GM19025 (cell line): ENCODE data around the gene BRPF3.

Experiments
- ATAC-seq: cut with Tn5 transposase; IDR thresholded peaks from one replicate; pipeline ENCODE4 v1.9.1; 2021; ENCODE audit warnings: mild to moderate bottlenecking, low read depth, moderate library complexity; ENCODE audit not compliant: unreplicated experiment

BRPF3 gene

GRCh38 chr6:36266913-36267644 lies 70.5 kb downstream of the BRPF3 start:
- no peak for ATAC-seq

DNA sequence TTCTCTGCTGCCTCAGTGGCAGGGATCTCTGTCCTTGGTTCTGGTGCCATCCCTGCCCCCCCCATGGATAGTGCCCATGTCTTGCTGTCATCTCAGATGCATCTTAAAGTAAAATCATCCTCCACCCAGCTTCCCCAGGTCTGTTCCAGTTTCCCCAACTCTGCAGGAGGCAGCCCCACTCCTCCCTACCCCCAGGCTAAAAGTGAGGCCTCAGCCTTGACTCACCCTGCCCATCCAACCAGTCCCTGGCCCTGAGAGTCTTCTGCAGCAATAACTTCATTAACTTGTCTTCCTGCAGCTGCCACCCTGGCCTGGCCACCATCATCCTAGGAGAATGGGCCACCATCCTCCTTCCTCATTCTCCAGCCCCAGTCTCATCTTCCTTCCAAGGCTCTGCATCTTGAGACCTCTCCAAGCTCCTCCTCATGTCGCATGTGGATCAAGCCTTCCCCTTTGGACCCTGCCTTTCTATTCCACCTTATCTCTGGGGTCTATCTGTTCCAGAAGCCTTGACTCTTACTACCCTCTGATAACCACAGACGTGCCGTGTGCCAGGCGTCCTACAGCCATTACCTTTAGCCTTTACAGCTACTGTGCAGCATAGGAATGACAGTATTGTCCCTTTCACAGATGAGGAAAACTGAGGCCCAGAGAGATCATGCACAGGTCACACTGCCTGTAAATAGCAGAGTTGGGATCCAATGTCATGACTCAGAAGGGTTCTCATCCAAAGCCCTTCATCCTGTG lies 71.4 kb downstream of the BRPF3 start:
- ATAC-seq: no peak

GRCh38 chr6:36268478-36269275 lies 72.1 kb downstream of the BRPF3 start:
- ATAC-seq: no peak

- ATAC-seq: no peak
Measured at GRCh38 chr6:36269834-36270705, 73.5 kb downstream of the BRPF3 start, which contains the start of gene PNPLA1. Gene PNPLA1, plus strand, starts transcription at chr6:36270060. Its CDS starts 400 bp downstream, at chr6:36270460.

DNA sequence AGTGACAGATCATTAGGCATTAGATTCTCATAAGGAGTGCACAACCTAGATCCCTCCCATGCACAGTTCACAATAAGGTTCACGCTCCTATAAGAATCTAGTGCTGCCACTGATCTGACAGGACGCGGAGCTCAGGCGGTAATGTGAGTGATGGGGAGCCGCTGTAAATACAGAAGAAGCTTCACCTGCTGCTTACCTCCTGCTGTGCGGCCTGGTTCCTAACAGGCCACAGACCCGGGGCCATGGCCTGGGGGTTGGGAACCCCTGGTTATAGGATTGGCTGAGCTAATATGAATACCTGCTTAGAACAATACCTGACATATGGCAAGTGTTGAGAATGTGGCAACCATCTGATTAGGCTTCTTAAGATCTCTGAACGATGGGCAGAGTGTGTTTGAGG lies 75.7 kb downstream of the BRPF3 start:
- no peak for ATAC-seq

GRCh38 chr6:36273067-36273466 lies 76.5 kb downstream of the BRPF3 start:
- ATAC-seq: no peak

DNA sequence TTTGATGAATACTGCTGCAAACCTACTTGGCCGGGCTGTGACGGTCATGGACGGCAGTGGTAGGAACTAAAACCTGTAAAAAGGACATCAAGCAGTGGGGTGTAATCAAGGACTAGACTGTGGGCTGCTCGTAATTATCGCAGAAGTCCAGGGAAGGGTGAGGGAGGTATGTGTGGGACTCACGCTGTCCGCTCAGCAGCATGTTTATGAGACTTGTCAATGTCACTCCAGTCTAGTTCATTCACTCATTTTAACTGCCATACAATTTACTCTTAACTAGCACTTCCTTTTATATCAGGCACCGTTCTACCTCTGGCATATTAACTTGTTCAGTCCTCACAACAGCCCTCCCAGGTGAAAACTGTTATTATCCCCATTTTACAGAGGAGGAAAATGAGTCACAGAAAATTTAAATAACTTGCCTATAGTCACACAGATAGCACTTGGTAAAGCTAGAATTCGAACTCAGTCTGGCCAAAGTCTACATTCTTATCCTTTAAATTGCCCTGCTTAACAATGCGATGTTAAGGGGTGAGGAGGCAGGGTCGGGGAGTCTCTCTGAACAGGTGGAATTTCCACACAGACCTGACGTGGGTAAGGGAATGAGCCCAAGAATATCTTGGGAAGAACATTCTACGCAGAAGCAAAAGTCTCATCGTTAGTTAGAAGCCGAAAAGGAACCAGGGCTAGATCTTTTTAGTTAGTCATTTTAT lies 77.4 kb downstream of the BRPF3 start:
- ATAC-seq: no peak

- ATAC-seq: no peak
Measured at GRCh38 chr6:36276581-36277536, 80.3 kb downstream of the BRPF3 start.

GRCh38 chr6:36277946-36278470 lies 81.5 kb downstream of the BRPF3 start:
- ATAC-seq: no peak

DNA sequence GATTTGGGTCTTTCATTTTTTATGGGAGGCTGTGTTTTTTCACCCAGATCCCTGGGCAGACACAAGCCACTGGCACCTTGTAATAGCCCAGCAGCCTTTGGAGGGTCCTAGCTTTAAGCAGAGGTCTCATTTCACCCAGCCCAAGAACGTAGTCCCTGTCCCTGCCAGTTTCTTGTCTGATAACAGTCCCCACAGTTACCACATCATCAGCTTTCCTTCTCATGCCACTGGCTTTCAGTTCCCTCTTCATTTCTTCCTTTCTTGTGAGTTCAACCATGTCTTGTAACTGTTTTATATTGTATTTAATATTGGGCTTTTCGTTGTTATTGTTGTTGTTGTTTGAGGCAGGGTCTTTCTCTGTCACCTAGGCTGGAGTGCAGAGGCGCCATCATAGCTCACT lies 83.9 kb downstream of the BRPF3 start:
- ATAC-seq: no peak

GRCh38 chr6:36280983-36281382 lies 84.4 kb downstream of the BRPF3 start:
- ATAC-seq: no peak
